Measurements from ENCODE around the gene TMTC2.

TMTC2 gene

DNA sequence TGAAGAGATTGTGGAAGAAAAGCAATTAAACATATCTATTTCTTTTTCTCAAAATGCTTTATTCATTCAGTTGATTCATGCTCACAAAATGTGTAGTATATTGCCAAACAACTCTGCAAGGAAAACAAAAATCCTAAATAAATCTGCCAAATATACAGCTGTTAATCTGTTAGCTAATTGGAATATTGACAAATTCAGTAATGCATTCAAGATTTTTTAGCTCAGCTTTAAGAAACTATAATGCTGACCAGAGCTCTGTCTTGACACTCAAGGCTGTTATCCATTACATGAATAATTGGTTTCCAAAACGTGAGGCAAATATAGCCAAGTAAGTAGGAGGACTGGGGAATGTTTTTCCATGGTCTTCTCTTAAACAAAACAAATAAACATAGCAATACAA is 146.8 kb downstream of the TMTC2 start:
- Histone ChIP-seq H3K27ac (ENCODE audit: extremely low read depth, low read depth, low read length) (no peak overlapping the region), H3K4me1 (ENCODE audit: control insufficient read depth, insufficient read depth, low read length) (peaks cover 9% of the 10 kb centered on the region), H3K9me3 (ENCODE audit: control insufficient read depth, insufficient read depth, low read depth, low read length) (no peaks in the 10 kb centered on the region), H3K4me3 (ENCODE audit: low read depth, low read length) (no peak overlapping the region), H3K36me3 (ENCODE audit: control insufficient read depth in 2 of 2, insufficient read depth in 1 of 2, low read length in 2 of 2) (no peaks in the 10 kb centered on the region)
- POLR2A ChIA-PET, result no interaction called here
- TF ChIP-seq ZNF302 (tag by site-specific recombination; IDR thresholded peaks at IDR 0.05; ENCODE audit: low read depth), result no peak
- TF ChIP-seq ZBTB21 (tag by site-specific recombination; IDR thresholded peaks at IDR 0.05), result no peak
- TF ChIP-seq ZNF677 (tag by site-specific recombination; IDR thresholded peaks at IDR 0.05), result no peak
- TF ChIP-seq ZNF174 (tag by site-specific recombination; IDR thresholded peaks at IDR 0.05), result no peak
- no peak for TF ChIP-seq ZNF37A (tag by site-specific recombination; IDR thresholded peaks at IDR 0.05)
- TF ChIP-seq, protein P1, sequence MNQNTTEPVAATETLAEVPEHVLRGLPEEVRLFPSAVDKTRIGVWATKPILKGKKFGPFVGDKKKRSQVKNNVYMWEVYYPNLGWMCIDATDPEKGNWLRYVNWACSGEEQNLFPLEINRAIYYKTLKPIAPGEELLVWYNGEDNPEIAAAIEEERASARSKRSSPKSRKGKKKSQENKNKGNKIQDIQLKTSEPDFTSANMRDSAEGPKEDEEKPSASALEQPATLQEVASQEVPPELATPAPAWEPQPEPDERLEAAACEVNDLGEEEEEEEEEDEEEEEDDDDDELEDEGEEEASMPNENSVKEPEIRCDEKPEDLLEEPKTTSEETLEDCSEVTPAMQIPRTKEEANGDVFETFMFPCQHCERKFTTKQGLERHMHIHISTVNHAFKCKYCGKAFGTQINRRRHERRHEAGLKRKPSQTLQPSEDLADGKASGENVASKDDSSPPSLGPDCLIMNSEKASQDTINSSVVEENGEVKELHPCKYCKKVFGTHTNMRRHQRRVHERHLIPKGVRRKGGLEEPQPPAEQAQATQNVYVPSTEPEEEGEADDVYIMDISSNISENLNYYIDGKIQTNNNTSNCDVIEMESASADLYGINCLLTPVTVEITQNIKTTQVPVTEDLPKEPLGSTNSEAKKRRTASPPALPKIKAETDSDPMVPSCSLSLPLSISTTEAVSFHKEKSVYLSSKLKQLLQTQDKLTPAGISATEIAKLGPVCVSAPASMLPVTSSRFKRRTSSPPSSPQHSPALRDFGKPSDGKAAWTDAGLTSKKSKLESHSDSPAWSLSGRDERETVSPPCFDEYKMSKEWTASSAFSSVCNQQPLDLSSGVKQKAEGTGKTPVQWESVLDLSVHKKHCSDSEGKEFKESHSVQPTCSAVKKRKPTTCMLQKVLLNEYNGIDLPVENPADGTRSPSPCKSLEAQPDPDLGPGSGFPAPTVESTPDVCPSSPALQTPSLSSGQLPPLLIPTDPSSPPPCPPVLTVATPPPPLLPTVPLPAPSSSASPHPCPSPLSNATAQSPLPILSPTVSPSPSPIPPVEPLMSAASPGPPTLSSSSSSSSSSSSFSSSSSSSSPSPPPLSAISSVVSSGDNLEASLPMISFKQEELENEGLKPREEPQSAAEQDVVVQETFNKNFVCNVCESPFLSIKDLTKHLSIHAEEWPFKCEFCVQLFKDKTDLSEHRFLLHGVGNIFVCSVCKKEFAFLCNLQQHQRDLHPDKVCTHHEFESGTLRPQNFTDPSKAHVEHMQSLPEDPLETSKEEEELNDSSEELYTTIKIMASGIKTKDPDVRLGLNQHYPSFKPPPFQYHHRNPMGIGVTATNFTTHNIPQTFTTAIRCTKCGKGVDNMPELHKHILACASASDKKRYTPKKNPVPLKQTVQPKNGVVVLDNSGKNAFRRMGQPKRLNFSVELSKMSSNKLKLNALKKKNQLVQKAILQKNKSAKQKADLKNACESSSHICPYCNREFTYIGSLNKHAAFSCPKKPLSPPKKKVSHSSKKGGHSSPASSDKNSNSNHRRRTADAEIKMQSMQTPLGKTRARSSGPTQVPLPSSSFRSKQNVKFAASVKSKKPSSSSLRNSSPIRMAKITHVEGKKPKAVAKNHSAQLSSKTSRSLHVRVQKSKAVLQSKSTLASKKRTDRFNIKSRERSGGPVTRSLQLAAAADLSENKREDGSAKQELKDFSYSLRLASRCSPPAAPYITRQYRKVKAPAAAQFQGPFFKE (tag by site-specific recombination; IDR thresholded peaks at IDR 0.05; ENCODE audit: borderline replicate concordance), result no peak
- no peak for TF ChIP-seq BCL11B (tag by site-specific recombination; IDR thresholded peaks at IDR 0.05; ENCODE audit: low read depth)
- no peak for TF ChIP-seq SALL2 (tag by site-specific recombination; IDR thresholded peaks at IDR 0.05; ENCODE audit: borderline replicate concordance)
- no peak for TF ChIP-seq ZNF670 (tag by site-specific recombination; IDR thresholded peaks at IDR 0.05; ENCODE audit: low read depth)
- TF ChIP-seq ZNF16 (tag by site-specific recombination; IDR thresholded peaks at IDR 0.05; ENCODE audit: low read depth), result no peak
- TF ChIP-seq GLI4 (tag by site-specific recombination; IDR thresholded peaks at IDR 0.05), result no peak
- TF ChIP-seq ZNF292 (tag by site-specific recombination; IDR thresholded peaks at IDR 0.05; ENCODE audit: borderline replicate concordance, low read depth), result no peak
- TF ChIP-seq, protein P2, sequence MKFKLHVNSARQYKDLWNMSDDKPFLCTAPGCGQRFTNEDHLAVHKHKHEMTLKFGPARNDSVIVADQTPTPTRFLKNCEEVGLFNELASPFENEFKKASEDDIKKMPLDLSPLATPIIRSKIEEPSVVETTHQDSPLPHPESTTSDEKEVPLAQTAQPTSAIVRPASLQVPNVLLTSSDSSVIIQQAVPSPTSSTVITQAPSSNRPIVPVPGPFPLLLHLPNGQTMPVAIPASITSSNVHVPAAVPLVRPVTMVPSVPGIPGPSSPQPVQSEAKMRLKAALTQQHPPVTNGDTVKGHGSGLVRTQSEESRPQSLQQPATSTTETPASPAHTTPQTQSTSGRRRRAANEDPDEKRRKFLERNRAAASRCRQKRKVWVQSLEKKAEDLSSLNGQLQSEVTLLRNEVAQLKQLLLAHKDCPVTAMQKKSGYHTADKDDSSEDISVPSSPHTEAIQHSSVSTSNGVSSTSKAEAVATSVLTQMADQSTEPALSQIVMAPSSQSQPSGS (tag by site-specific recombination; IDR thresholded peaks at IDR 0.05; ENCODE audit: low read depth), result no peak
- no peak for TF ChIP-seq SP7 (tag by site-specific recombination; IDR thresholded peaks at IDR 0.05)
- TF ChIP-seq KLF1 (tag by site-specific recombination; IDR thresholded peaks at IDR 0.05), result no peak
- no peak for TF ChIP-seq ZSCAN23 (tag by site-specific recombination; IDR thresholded peaks at IDR 0.05)
- TF ChIP-seq, protein P3, sequence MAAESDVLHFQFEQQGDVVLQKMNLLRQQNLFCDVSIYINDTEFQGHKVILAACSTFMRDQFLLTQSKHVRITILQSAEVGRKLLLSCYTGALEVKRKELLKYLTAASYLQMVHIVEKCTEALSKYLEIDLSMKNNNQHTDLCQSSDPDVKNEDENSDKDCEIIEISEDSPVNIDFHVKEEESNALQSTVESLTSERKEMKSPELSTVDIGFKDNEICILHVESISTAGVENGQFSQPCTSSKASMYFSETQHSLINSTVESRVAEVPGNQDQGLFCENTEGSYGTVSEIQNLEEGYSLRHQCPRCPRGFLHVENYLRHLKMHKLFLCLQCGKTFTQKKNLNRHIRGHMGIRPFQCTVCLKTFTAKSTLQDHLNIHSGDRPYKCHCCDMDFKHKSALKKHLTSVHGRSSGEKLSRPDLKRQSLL (tag by site-specific recombination; IDR thresholded peaks at IDR 0.05), result no peak
- CTCF ChIA-PET, result interaction anchor here (1.1 kb wide), 1 partner anchor 8 kb away, joined by 3 read pairs; no protein-coding TSS in a partner anchor

DNA sequence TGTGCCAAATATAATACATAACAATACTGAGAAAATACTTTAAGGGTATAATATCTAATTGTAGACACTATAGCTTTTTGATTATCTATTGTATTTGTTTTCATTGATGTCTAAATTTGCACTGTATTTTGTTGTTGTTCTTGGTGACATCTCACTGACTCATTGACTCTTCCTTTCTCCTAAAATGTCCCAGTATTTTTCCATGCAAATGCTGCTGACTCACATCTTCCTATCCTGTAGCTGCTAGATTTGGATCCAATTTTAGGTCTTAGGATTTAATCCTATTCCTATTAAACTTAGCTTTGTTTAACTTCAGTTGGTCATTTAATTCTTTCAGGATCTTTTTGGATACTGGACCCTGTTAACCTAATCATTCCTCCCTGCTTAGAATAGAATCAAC is 148.5 kb downstream of the TMTC2 start:
- no peaks in the 10 kb centered on the region for H3K36me3 ChIP-seq (ENCODE audit: control insufficient read depth in 2 of 2, insufficient read depth in 1 of 2, low read length in 2 of 2)
- no peak overlapping the region for H3K4me3 ChIP-seq (ENCODE audit: low read depth, low read length)
- ChIA-PET POLR2A (no interaction called here), CTCF (interaction anchor here (0.7 kb wide), 1 partner anchor 102 kb away, joined by 4 read pairs; no protein-coding TSS in a partner anchor)
- no peaks in the 10 kb centered on the region for H3K9me3 ChIP-seq (ENCODE audit: control insufficient read depth, insufficient read depth, low read depth, low read length)
- no peak overlapping the region for H3K27ac ChIP-seq (ENCODE audit: extremely low read depth, low read depth, low read length)
- H3K4me1 ChIP-seq (ENCODE audit: control insufficient read depth, insufficient read depth, low read length), result peaks cover 18% of the 10 kb centered on the region
- no peak for TF ChIP-seq ZNF558 (tag by site-specific recombination; IDR thresholded peaks at IDR 0.05)
